SJSA1 (cell line): ENCODE measurements around the gene ACSM2A. TPM values are rescaled to one million over a fixed set of nuclear protein-coding genes. Genes with fewer than 3 reads are reported as not detected.
"Not testable (repeated sequence)": the region's sequence is repeated elsewhere in the genome, so short reads cannot be mapped to it uniquely, and the experiment has no call there.

Experiments used
- DNase-seq, 2 experiments: peaks; one replicate each; pipeline ENCODE4 v3.0.0-alpha.2; 2015 to 2020; ENCODE audit warnings: low spot score in 2 of 2, low read depth in 1 of 2
- H3K27ac ChIP-seq: fragments of 250-450 bp; sonication (Bioruptor Pico); 2 replicates; pipeline ENCODE4 v1.5.1; 2020; ENCODE audit warnings: mild to moderate bottlenecking, moderate library complexity
- H3K27me3 ChIP-seq: fragments of 250-450 bp; sonication (Bioruptor Pico); replicated peaks from 2 replicates; pipeline ENCODE4 v1.5.1; 2020; ENCODE audit warnings: mild to moderate bottlenecking, moderate library complexity
- H3K36me3 ChIP-seq: fragments of 250-450 bp; sonication (Bioruptor Pico); 2 replicates; pipeline ENCODE4 v1.5.1; 2020; ENCODE audit warnings: mild to moderate bottlenecking
- H3K4me1 ChIP-seq: fragments of 250-450 bp; sonication (Bioruptor Pico); replicated peaks from 2 replicates; pipeline ENCODE4 v1.6.1; 2021; ENCODE audit warnings: mild to moderate bottlenecking
- H3K4me3 ChIP-seq: fragments of 250-450 bp; sonication (Bioruptor Pico); 2 replicates; pipeline ENCODE4 v1.5.1; 2020; ENCODE audit warnings: mild to moderate bottlenecking
- H3K9me3 ChIP-seq: fragments of 250-450 bp; sonication (Bioruptor Pico); replicated peaks from 2 replicates; pipeline ENCODE4 v1.5.1; 2020; ENCODE audit warnings: mild to moderate bottlenecking
- total RNA-seq: library from RNA; depleted of rRNA; stranded (reverse); fragments of >200 nt; shearing (Covaris generic); gene quantifications from 2 replicates; pipeline ENCODE4 v1.2.3, GENCODE V29; 2014; rRNA removed

The ACSM2A gene, protein sequence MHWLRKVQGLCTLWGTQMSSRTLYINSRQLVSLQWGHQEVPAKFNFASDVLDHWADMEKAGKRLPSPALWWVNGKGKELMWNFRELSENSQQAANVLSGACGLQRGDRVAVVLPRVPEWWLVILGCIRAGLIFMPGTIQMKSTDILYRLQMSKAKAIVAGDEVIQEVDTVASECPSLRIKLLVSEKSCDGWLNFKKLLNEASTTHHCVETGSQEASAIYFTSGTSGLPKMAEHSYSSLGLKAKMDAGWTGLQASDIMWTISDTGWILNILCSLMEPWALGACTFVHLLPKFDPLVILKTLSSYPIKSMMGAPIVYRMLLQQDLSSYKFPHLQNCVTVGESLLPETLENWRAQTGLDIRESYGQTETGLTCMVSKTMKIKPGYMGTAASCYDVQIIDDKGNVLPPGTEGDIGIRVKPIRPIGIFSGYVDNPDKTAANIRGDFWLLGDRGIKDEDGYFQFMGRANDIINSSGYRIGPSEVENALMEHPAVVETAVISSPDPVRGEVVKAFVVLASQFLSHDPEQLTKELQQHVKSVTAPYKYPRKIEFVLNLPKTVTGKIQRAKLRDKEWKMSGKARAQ
- total RNA-seq, result not detected in 2 replicates

GRCh38 chr16:20451364-20451763 is at the start of gene ACSM2A:
Gene ACSM2A, plus strand, starts transcription at chr16:20451521. Its CDS starts 8,594 bp downstream, at chr16:20460115.
- H3K27ac ChIP-seq, H3K4me3 ChIP-seq, H3K9me3 ChIP-seq, H3K4me1 ChIP-seq, DNase-seq, H3K27me3 ChIP-seq, H3K36me3 ChIP-seq: not testable (repeated sequence)

DNA sequence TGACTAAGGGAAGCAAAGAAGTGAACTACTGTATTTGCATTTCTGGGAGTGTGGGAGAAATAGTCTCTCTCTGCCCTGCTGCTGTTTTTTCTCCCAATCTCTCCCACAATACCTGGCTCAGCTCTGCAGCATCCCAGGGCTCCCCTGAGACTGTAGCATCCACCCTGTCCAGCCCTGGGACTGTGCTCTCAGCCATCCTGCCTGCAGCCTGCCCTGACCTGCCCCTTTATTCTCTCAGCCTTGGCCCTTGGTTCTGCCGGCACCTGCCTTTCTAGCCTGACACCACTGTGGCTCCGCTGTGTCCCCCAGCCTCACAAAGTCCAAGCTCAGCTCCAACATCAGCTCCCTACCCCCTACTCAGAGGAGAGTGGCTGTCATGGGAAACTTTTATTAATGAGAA is 48.7 kb upstream of the ACSM2A start:
- H3K27ac ChIP-seq, result no peak overlapping the region
- DNase-seq, result no peak
- H3K9me3 ChIP-seq, result no peaks in the 10 kb centered on the region
- H3K4me1 ChIP-seq, result no peaks in the 10 kb centered on the region; the same call in 1 of the 2 replicates
- H3K27me3 ChIP-seq, result no peaks in the 10 kb centered on the region
- no peaks in the 10 kb centered on the region for H3K36me3 ChIP-seq
- H3K4me3 ChIP-seq, result no peak overlapping the region

DNA sequence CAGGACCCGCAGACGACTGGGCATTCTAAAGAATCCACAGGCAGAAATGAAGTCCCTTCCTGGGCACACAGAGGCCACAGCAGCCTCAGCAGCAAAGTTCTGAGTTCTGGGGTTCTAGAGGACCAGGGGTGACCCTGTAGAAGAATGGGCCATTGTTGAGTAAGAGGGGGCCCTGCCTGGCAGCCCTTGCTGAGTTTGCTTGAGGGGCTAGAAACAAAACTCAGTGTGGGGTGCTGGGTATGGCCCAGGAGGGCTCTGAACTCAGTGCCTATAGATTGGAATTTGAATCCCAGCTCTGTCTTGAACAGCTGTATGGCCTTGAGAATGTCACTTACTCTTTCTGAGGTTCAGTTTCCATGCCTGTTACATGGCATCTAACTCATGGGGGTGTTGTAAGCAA is 46.7 kb upstream of the ACSM2A start, which contains the start of gene PDILT:
TSS of gene PDILT (minus strand) at position 101 of the 400 bp plus-strand sequence. CDS start 5,437 bp downstream, outside the sequence.
- H3K27ac ChIP-seq, result no peak within 1 kb of the TSS
- no peak within 1 kb of the TSS for H3K4me3 ChIP-seq
- H3K4me1 ChIP-seq, result no peaks in the 10 kb centered on the region; the same call in 1 of the 2 replicates
- no peak for DNase-seq
- H3K27me3 ChIP-seq, result no peaks in the 10 kb centered on the region
- H3K9me3 ChIP-seq, result no peaks in the 10 kb centered on the region
- H3K36me3 ChIP-seq, result no peaks in the 10 kb centered on the region

DNA sequence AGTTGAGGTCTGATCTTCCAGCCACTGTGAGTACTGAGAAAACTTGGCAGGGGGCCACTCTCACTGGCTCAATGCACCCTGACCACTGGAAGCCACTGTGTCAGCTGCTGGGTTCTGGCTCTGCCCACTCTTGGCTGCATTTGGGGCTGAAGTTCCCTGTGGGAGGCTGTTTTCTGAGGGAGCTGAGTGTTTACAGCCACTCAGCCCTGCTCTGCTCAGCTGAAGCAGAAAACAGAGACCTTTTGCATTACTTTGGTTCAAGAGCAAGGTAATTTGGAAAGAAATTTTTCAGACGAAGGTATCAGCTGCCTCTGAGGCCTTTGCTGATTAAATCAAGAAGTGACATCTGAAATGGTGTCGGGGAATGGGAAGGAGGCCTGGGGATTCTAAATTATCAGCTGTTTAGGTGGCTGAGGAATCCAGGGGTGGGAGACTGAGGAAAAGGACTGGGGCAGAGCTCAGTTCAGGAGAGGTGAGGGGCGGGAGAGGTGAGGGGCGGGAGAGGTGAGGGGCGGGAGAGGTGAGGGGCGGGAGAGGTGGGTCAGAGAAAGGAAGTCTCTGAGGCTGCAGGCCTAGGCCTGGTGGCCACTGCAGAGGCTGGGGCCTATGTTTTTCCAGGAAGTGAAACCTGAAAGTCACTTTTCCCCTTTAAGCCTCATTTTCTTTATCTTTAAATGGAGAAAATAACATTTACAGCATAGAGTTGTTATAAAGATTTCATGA is 41.8 kb upstream of the ACSM2A start, which contains the start of gene ACSM5:
TSS of gene ACSM5 (plus strand) at position 137 of the 723 bp plus-strand sequence. CDS start 1,951 bp downstream, outside the sequence.
- no peak within 1 kb of the TSS for H3K4me3 ChIP-seq
- no peaks in the 10 kb centered on the region for H3K4me1 ChIP-seq
- no peaks in the 10 kb centered on the region for H3K27me3 ChIP-seq
- no peak within 1 kb of the TSS for H3K27ac ChIP-seq
- no peak for DNase-seq
- H3K36me3 ChIP-seq, result no peaks in the 10 kb centered on the region
- no peaks in the 10 kb centered on the region for H3K9me3 ChIP-seq

GRCh38 chr16:20410121-20410723 is 41.1 kb upstream of the ACSM2A start:
- Histone ChIP-seq H3K4me3 (no peak overlapping the region), H3K9me3 (no peaks in the 10 kb centered on the region), H3K4me1 (no peaks in the 10 kb centered on the region), H3K27ac (no peak overlapping the region), H3K36me3 (no peaks in the 10 kb centered on the region), H3K27me3 (no peaks in the 10 kb centered on the region)
- no peak for DNase-seq

- H3K9me3 ChIP-seq, result no peaks in the 10 kb centered on the region
- H3K36me3 ChIP-seq, result no peaks in the 10 kb centered on the region
- no peak overlapping the region for H3K27ac ChIP-seq
Observed at GRCh38 chr16:20411055-20411454, 40.3 kb upstream of the ACSM2A start.

GRCh38 chr16:20415541-20415940 is 35.8 kb upstream of the ACSM2A start:
- DNase-seq, result no peak
- no peaks in the 10 kb centered on the region for H3K9me3 ChIP-seq
- no peak overlapping the region for H3K27ac ChIP-seq
- no peaks in the 10 kb centered on the region for H3K36me3 ChIP-seq
- no peaks in the 10 kb centered on the region for H3K27me3 ChIP-seq
- H3K4me1 ChIP-seq, result no peaks in the 10 kb centered on the region
- no peak overlapping the region for H3K4me3 ChIP-seq

More at GRCh38 chr16:20411055-20411454, 40.3 kb upstream of the ACSM2A start:
- H3K4me3 ChIP-seq, result no peak overlapping the region
- H3K27me3 ChIP-seq, result no peaks in the 10 kb centered on the region
- DNase-seq, result no peak
- no peaks in the 10 kb centered on the region for H3K4me1 ChIP-seq

- H3K36me3 ChIP-seq, H3K4me1 ChIP-seq, H3K4me3 ChIP-seq, H3K9me3 ChIP-seq, H3K27me3 ChIP-seq, DNase-seq, H3K27ac ChIP-seq: not testable (repeated sequence)
Observed at GRCh38 chr16:20419093-20419492, 32.2 kb upstream of the ACSM2A start.

DNA sequence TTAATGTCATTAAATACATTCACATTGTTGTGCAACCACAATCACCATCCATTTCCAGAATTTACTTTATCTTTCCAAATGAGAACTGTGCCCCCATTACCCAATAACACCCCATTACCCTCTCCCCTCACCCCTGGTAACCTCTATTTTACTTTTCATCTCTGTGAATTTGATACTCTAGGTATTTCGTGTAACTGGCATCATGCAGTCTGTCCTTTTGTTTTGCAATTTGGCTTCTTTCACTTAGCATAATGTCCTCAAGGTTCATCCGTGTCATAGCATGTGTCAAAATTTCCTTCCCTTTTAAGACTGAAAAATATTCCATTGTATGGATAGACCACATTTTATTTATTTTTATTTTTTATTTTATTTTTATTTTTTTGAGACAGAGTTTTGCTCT is 29.6 kb upstream of the ACSM2A start:
- not testable (repeated sequence) for H3K36me3 ChIP-seq, H3K4me3 ChIP-seq, H3K27ac ChIP-seq, DNase-seq, H3K27me3 ChIP-seq, H3K9me3 ChIP-seq, H3K4me1 ChIP-seq

DNA sequence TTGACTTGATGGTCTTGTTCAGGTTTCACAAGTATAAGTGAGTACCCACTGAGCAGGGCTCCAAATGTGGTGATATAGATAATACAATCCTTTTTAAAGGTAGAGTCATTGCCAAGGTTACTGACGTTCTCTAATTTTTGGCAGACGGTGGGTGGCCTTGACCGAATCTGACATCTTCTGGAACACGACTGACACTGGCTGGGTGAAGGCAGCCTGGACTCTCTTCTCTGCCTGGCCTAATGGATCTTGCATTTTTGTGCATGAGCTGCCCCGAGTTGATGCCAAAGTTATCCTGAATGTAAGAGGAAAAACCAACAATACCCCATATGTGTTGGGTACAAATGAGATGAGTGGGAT is 27.6 kb upstream of the ACSM2A start:
- H3K4me1 ChIP-seq, H3K27ac ChIP-seq, H3K4me3 ChIP-seq, H3K27me3 ChIP-seq, H3K36me3 ChIP-seq, DNase-seq, H3K9me3 ChIP-seq: not testable (repeated sequence)

DNA sequence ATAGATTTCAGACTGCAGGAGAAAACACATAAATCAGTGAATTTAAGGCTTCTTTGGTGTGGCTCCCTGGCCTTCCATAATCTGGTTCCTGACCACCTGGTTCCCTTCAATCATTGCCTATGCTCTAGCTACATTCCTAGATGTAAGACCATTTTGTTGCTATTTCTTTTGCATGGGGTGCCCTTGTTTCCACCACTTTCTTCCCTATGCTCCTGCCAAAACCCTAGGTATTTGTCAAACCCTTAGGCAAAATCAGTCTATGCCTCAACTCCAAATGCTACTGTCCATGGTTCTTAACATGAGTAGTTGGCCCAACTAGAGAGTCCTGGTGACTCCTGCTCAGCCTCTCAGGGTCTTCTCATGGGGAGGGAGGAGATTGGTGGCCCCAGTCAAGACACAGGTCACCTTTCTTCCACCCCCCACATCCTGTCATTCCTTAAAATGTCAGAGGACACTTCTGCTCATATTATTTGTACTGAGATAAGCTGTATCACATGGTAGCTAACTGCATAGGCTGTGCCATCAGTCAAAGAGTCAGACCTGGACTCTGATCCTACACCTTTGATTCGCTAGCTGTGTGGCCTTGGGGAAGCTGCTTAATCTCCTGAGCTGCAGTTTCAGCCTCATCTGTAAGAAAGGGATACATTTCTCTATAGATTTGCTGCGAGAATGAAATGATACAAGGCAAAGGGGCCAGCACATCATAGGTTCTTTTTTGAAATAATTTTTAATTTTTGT is 27.0 kb upstream of the ACSM2A start:
- Histone ChIP-seq H3K27ac (no peak overlapping the region), H3K4me3 (no peak overlapping the region), H3K36me3 (no peaks in the 10 kb centered on the region), H3K27me3 (no peaks in the 10 kb centered on the region), H3K9me3 (no peaks in the 10 kb centered on the region), H3K4me1 (no peaks in the 10 kb centered on the region)
- DNase-seq, result no peak

DNA sequence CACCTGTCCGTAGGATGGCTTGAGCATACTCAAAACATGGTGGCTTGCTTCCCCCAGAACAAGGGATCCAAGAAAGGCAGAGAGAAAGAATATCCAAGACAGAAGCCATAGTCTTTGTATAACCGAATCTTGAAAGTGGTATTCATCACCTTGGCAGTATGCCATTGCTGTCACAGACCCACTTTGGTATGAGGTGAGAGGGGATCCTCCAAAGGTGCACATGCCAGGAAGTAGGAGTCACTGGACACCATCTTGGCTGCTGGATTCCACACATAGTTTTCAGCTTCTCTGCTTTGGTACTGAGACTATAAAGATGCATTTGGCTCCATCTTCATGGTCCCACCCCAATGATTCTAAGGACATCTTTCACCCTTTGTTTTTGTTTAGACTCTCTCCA is 23.9 kb upstream of the ACSM2A start:
- not testable (repeated sequence) for DNase-seq, H3K4me3 ChIP-seq

GRCh38 chr16:20429499-20429898 is 21.8 kb upstream of the ACSM2A start:
- not testable (repeated sequence) for DNase-seq, H3K36me3 ChIP-seq, H3K27ac ChIP-seq, H3K4me3 ChIP-seq, H3K27me3 ChIP-seq, H3K4me1 ChIP-seq, H3K9me3 ChIP-seq

More for the DNA sequence above, 23.9 kb upstream of the ACSM2A start:
- not testable (repeated sequence) for H3K27me3 ChIP-seq, H3K36me3 ChIP-seq, H3K4me1 ChIP-seq, H3K9me3 ChIP-seq, H3K27ac ChIP-seq
